C4-2B (cell line): ENCODE measurements around the gene POU6F2.

Experiments
- H3K27ac ChIP-seq: fragments of 450-650 bp; 2 replicates; pipeline ENCODE4 v1.5.1; 2017
- ZFX ChIP-seq: fragments of 450-650 bp; IDR thresholded peaks from 2 replicates; pipeline ENCODE4 v1.6.1; 2017
- TF ChIP-seq, protein P1 (sequence below): fragments of 450-650 bp; conservative IDR thresholded peaks from 2 replicates; pipeline ENCODE4 v1.5.1; 2017; ENCODE audit warnings: mild to moderate bottlenecking

POU6F2 gene

DNA sequence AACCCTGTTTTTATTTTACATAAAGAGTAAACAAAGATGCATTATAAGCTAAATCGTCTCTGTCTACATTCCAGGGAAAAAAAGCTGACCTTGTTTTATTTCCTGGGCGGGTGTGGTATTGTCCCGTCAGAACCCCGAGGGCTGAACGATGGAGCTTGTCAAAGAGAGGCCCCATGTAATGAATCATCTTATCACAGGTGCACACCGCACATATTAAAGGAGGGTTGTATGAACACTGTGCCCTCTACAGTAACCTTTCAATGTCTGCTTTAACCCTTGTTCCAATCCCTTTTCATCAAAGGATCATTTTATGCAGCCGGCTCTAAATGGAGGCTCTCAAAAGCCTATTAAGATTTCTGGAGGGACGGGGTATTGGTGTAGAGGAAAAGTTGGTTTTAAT, 430.0 kb downstream of the POU6F2 start:
- H3K27ac ChIP-seq = no peak overlapping the region
- TF ChIP-seq, protein P1, sequence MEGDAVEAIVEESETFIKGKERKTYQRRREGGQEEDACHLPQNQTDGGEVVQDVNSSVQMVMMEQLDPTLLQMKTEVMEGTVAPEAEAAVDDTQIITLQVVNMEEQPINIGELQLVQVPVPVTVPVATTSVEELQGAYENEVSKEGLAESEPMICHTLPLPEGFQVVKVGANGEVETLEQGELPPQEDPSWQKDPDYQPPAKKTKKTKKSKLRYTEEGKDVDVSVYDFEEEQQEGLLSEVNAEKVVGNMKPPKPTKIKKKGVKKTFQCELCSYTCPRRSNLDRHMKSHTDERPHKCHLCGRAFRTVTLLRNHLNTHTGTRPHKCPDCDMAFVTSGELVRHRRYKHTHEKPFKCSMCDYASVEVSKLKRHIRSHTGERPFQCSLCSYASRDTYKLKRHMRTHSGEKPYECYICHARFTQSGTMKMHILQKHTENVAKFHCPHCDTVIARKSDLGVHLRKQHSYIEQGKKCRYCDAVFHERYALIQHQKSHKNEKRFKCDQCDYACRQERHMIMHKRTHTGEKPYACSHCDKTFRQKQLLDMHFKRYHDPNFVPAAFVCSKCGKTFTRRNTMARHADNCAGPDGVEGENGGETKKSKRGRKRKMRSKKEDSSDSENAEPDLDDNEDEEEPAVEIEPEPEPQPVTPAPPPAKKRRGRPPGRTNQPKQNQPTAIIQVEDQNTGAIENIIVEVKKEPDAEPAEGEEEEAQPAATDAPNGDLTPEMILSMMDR = no peak
- TF ChIP-seq ZFX = no peak

DNA sequence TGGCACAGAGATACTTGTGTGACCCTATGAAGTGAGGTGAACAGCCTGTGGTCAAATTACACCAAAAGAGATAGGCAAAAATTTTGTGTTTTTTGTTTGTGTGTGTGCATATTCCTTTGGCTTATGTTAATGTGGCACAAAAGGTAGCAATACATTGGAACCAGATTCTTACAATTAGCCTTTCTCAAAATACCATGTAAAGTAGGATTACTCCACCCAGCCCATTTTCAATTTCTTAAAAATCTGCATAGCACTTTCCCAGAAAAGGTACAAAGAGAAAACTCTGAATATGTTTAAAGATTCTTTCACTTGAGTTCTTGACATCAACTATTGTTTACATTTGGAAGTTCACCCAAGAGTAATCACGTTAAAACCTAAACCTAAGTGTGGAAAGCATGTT, 431.2 kb downstream of the POU6F2 start:
- TF ChIP-seq, protein P1 = no peak
- TF ChIP-seq ZFX = no peak
- H3K27ac ChIP-seq = no peak overlapping the region

GRCh38 chr7:39410582-39410981, 432.9 kb downstream of the POU6F2 start:
- TF ChIP-seq, protein P1 = no peak
- TF ChIP-seq ZFX = no peak
- no peak overlapping the region for H3K27ac ChIP-seq

DNA sequence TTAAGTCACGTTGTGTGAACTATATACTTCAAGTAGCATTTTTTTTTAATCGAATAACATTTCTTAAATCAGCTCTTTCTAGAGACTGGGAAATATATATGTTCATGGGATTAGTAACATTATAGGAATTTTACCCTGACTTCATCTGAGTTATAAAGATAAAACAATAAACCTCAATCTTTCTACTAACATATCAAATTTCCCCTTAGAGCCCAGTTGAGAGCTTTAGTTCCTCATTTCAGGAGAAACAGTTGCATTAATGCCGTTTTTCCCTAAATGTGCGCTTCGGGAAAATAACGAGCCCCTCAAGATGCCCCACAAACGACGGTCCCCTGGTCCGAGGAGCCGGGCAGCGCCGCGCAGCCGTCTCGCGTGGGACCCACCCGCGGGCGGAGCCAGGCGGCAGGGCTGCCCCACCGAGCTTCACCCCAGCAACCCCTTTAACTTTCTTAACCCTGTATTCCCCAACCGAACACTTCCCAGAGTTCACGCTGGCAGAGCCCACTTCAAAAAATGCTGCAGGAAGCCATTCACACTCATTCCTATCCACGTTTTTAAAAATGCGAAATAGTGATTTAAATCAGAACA, 436.0 kb downstream of the POU6F2 start:
- no peak for TF ChIP-seq ZFX
- TF ChIP-seq, protein P1 = no peak
- no peak overlapping the region for H3K27ac ChIP-seq

DNA sequence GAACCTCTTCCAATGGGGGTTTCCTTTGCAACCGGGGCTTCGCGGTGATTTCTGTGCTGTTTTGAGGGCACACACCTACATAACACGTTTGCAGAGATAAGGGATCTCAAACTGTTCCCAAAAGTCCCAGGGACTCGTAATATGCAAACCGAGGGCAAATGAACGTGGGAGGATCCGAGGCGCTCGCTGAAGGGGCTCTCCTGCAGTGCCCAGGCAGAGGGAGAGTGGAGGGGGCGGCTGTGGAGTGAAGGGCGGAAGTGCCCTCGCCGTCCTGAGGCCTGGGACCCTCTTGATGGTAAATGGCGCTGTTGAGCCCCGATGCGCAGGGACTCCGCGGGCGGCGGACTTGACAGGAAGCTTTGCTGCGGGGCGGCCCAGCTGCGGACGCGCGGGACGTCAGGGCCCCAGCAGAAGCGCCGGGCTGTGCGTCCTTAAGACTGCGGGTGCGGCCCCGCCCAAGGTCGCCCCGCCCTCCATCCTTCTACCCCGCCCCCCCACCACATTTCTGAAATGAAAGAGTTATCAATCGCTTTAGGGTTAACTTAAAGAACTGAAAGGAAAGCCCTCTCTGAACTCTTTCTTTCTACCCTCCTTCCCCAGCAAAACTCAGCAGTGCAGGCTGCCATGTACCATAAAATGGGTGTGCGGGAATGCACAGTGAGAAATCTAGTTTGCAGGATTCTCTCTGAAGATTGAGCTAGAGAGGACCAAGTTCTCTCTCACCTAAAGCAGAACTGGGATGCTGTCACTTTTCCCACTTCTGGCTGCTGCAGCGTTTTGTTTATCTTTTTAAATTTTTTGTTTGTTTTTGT, 436.7 kb downstream of the POU6F2 start:
- no peak overlapping the region for H3K27ac ChIP-seq
- TF ChIP-seq, protein P1 = no peak
- TF ChIP-seq ZFX = no peak

- TF ChIP-seq, protein P1 = no peak
- no peak for TF ChIP-seq ZFX
- no peak overlapping the region for H3K27ac ChIP-seq
Observed at GRCh38 chr7:39415091-39415787, 437.5 kb downstream of the POU6F2 start.

DNA sequence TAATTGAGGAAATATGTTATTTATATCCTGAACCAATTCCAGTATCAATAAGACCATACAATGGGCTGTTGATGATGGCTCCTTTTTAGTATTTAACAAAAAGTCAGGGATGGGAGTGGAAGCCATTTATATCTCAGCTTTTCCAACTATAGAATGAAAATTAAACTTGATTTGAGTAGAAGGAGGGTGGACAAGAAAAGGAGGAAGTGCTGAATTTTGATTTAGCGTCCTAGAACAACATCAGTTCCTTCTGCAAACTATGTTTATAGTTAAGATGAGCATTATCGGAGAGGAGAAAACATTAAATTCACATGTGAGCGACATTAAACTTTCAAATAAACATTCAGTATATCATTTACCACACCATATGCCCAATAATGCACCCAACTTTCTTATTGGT, 439.2 kb downstream of the POU6F2 start:
- no peak for TF ChIP-seq ZFX
- TF ChIP-seq, protein P1 = no peak
- no peak overlapping the region for H3K27ac ChIP-seq
